Liver (tissue), 9 donors: ENCODE results near the gene MBP. TPM values are rescaled to one million over a fixed set of nuclear protein-coding genes. Genes with fewer than 3 reads are reported as not detected.

ENCODE experiments used
- DNase-seq: peaks from one replicate; pipeline ENCODE4 v3.0.0-alpha.2; 2017; ENCODE audit warnings: low spot score
- H3K27ac ChIP-seq, 2 donors: one replicate each; pipeline ENCODE4 v1.7.0; 2013; ENCODE audit warnings: inconsistent platforms in 2 of 2, low read length in 2 of 2, control low read depth in 1 of 2, low read depth in 1 of 2, mild to moderate bottlenecking in 1 of 2
- H3K27me3 ChIP-seq, 4 donors: one replicate each; pipeline versions ENCODE4 v1.6.1 to v1.7.0; 2013; ENCODE audit warnings: low read length in 3 of 4, inconsistent platforms in 1 of 4, mild to moderate bottlenecking in 1 of 4, moderate library complexity in 1 of 4; ENCODE audit not compliant: control insufficient read depth in 4 of 4, insufficient read depth in 4 of 4
- H3K36me3 ChIP-seq, 4 donors: one replicate each; pipeline versions ENCODE4 v1.6.1 to v1.7.0; 2013; ENCODE audit warnings: low read length in 3 of 4, mild to moderate bottlenecking in 3 of 4, low read depth in 1 of 4, moderate library complexity in 1 of 4; ENCODE audit not compliant: control insufficient read depth in 4 of 4, insufficient read depth in 3 of 4
- H3K4me1 ChIP-seq, 4 donors: one replicate each; pipeline versions ENCODE4 v1.6.1 to v1.7.0; 2013; ENCODE audit warnings: low read length in 3 of 4, mild to moderate bottlenecking in 3 of 4, moderate library complexity in 1 of 4; ENCODE audit not compliant: control insufficient read depth in 4 of 4, insufficient read depth in 4 of 4
- H3K4me3 ChIP-seq, 3 donors: one replicate each; pipeline versions ENCODE4 v1.6.1 to v1.7.0; 2013; ENCODE audit warnings: low read length in 3 of 3, control low read depth in 1 of 3, low read depth in 1 of 3, mild to moderate bottlenecking in 1 of 3
- H3K9ac ChIP-seq, 2 donors: one replicate each; pipeline ENCODE4 v1.7.0; 2013; ENCODE audit warnings: low read length in 2 of 2, mild to moderate bottlenecking in 2 of 2, moderate library complexity in 2 of 2, control low read depth in 1 of 2, low read depth in 1 of 2
- H3K9me3 ChIP-seq, 4 donors: one replicate each; pipeline versions ENCODE4 v1.6.1 to v1.7.0; 2013; ENCODE audit warnings: low read length in 3 of 4; ENCODE audit not compliant: control insufficient read depth in 4 of 4
- ATF3 ChIP-seq: IDR thresholded peaks from 2 replicates; pipeline ENCODE4 v1.6.1; 2016; ENCODE audit warnings: antibody characterized with exemption
- CTCF ChIP-seq: fragments of 150-350 bp; IDR thresholded peaks from 2 replicates; pipeline ENCODE4 v1.5.1; 2017; ENCODE audit warnings: improper control_type of control experiment, low read depth, low read length; ENCODE audit not compliant: missing input control
- GABPA ChIP-seq, 2 donors: IDR thresholded peaks in 1 of 2; conservative IDR thresholded peaks in 1 of 2; 2 replicates each; pipeline ENCODE4 v1.6.1; 2016; ENCODE audit warnings: antibody characterized with exemption in 2 of 2, mild to moderate bottlenecking in 1 of 2, moderate library complexity in 1 of 2
- HNF4A ChIP-seq, 2 donors: conservative IDR thresholded peaks; 2 replicates each; pipeline ENCODE4 v1.6.1; 2016; ENCODE audit warnings: antibody characterized with exemption in 2 of 2, mild to moderate bottlenecking in 2 of 2
- HNF4G ChIP-seq: IDR thresholded peaks from 2 replicates; pipeline ENCODE4 v1.6.1; 2016; ENCODE audit warnings: antibody characterized with exemption
- JUND ChIP-seq, 2 donors: IDR thresholded peaks; 2 replicates each; pipeline ENCODE4 v1.6.1; 2016; ENCODE audit warnings: antibody characterized with exemption in 2 of 2
- MAX ChIP-seq: IDR thresholded peaks from 2 replicates; pipeline ENCODE4 v1.6.1; 2016; ENCODE audit warnings: antibody characterized with exemption
- NR2F2 ChIP-seq: IDR thresholded peaks from 2 replicates; pipeline ENCODE4 v1.6.1; 2016; ENCODE audit warnings: antibody characterized with exemption
- RAD21 ChIP-seq, 2 donors: IDR thresholded peaks; 2 replicates each; pipeline ENCODE4 v1.6.1; 2016; ENCODE audit warnings: antibody characterized with exemption in 2 of 2, mild to moderate bottlenecking in 2 of 2
- SP1 ChIP-seq: IDR thresholded peaks from 2 replicates; pipeline ENCODE4 v1.6.1; 2018; ENCODE audit warnings: antibody characterized with exemption, mild to moderate bottlenecking
- TAF1 ChIP-seq: conservative IDR thresholded peaks from 2 replicates; pipeline ENCODE4 v1.6.1; 2016; ENCODE audit warnings: antibody characterized with exemption, mild to moderate bottlenecking
- YY1 ChIP-seq: IDR thresholded peaks from 2 replicates; pipeline ENCODE4 v1.6.1; 2016; ENCODE audit warnings: antibody characterized with exemption, mild to moderate bottlenecking
- WGBS: extraction: QIAGEN DNeasy Blood & Tissue Kit; methylation state at CpG from one replicate; pipeline ENCODE4 v1.1.7; 2013; 5-methylcytosine and 5-hydroxymethylcytosine counted together
- polyA plus RNA-seq, 2 donors: library from polyadenylated mRNA; stranded (reverse) in 1 of 2; unstranded in 1 of 2; fragments of 200-250 nt in 1 of 2; fragments of >200 nt in 1 of 2; fragmentation: Nextera tagmentation in 1 of 2; extraction: Ambion mirVana in 1 of 2; gene quantifications; one replicate each; pipeline versions ENCODE4 v1.2.1 to v1.2.3, GENCODE V29; 2013 to 2015
- total RNA-seq, 2 donors: library from RNA; depleted of rRNA; stranded (reverse); fragments of >200 nt; gene quantifications; one replicate each; pipeline ENCODE4 v1.2.3, GENCODE V29; 2014
- donor health status: healthy.
- donor health status: healthy.
- donor health status: healthy.
- donor health status: healthy.
- donor health status: healthy.

The MBP gene
- total and polyA plus RNA-seq, 4 donors = 9.7 to 23.3 (median 17.7) TPM

- Histone ChIP-seq H3K4me3 (no peak overlapping the region), H3K4me1 (peaks cover 4 to 32% (median 15%) of the 10 kb centered on the region in 4 donors)
- DNase-seq = no peak
These were observed 30.1 kb downstream of the MBP start for GRCh38 chr18:77102259-77103040.

GRCh38 chr18:77101410-77102258, 30.9 kb downstream of the MBP start:
- peak overlapping the region; percentile 63 to 79 for H3K27ac ChIP-seq
- peak in 1 of 2 donors; percentile 12 for TF ChIP-seq JUND (IDR thresholded peaks at IDR 0.05)
- no peak for TF ChIP-seq HNF4A (conservative IDR thresholded peaks at IDR 0.05)
- TF ChIP-seq HNF4G = no peak
- TF ChIP-seq NR2F2 = no peak
- TF ChIP-seq ATF3 = no peak
- H3K4me1 ChIP-seq = peaks cover 4 to 32% (median 15%) of the 10 kb centered on the region in 4 donors
- 69% methylated on average over 16 of the region's 16 CpGs for WGBS
- DNase-seq = no peak
- no peaks in the 10 kb centered on the region for H3K9me3 ChIP-seq
- no peak overlapping the region for H3K9ac ChIP-seq
- peaks cover 0 to 3% (median 0%) of the 10 kb centered on the region in 4 donors for H3K36me3 ChIP-seq
- no peaks in the 10 kb centered on the region for H3K27me3 ChIP-seq
- no peak overlapping the region for H3K4me3 ChIP-seq

More at GRCh38 chr18:77102259-77103040, 30.1 kb downstream of the MBP start:
- no peaks in the 10 kb centered on the region for H3K9me3 ChIP-seq
- H3K27ac ChIP-seq = peak overlapping the region; percentile 63 to 79
- no peak overlapping the region for H3K9ac ChIP-seq
- no peaks in the 10 kb centered on the region for H3K27me3 ChIP-seq
- TF ChIP-seq TAF1 (no peak), RAD21 (IDR thresholded peaks at IDR 0.05) (peak in 1 of 2 donors; percentile 6)
- WGBS = 70% methylated on average over 3 of the region's 3 CpGs
- H3K36me3 ChIP-seq = no peaks in the 10 kb centered on the region

- Histone ChIP-seq H3K9me3 (no peaks in the 10 kb centered on the region), H3K36me3 (peaks cover 0 to 3% (median 1%) of the 10 kb centered on the region in 4 donors), H3K4me1 (peaks cover 4 to 29% (median 15%) of the 10 kb centered on the region in 4 donors), H3K9ac (no peak overlapping the region), H3K27me3 (no peaks in the 10 kb centered on the region), H3K27ac (peak overlapping the region; percentile 63 to 79), H3K4me3 (no peak overlapping the region)
- TF ChIP-seq NR2F2 = no peak
- no peak for TF ChIP-seq CTCF
- no peak for TF ChIP-seq JUND (IDR thresholded peaks at IDR 0.05)
- TF ChIP-seq SP1 = no peak
- TF ChIP-seq RAD21 (IDR thresholded peaks at IDR 0.05) = no peak
- no peak for TF ChIP-seq GABPA (IDR thresholded peaks at IDR 0.05 in 1 of 2, conservative IDR thresholded peaks at IDR 0.05 in 1 of 2)
- no peak for TF ChIP-seq MAX
- no peak for TF ChIP-seq YY1
- TF ChIP-seq HNF4A (conservative IDR thresholded peaks at IDR 0.05) = no peak
- 84% methylated on average over 8 of the region's 8 CpGs for WGBS
- no peak for DNase-seq
These were observed 31.7 kb downstream of the MBP start for GRCh38 chr18:77100751-77101355.
